Mucosa of stomach (tissue), 1 donor: ENCODE results near the gene EXOSC5.
"Not testable (repeated sequence)": the region's sequence is repeated elsewhere in the genome, so short reads cannot be mapped to it uniquely, and the experiment has no call there.

Source experiments
- H3K27me3 ChIP-seq: one replicate; pipeline ENCODE4 v1.7.0; 2013; ENCODE audit warnings: mild to moderate bottlenecking, low read length; ENCODE audit not compliant: control insufficient read depth, insufficient read depth
- H3K36me3 ChIP-seq: one replicate; pipeline ENCODE4 v1.7.0; 2013; ENCODE audit warnings: low read length; ENCODE audit not compliant: control insufficient read depth, insufficient read depth
- H3K4me1 ChIP-seq: one replicate; pipeline ENCODE4 v1.7.0; 2013; ENCODE audit warnings: mild to moderate bottlenecking, low read length; ENCODE audit not compliant: control insufficient read depth, insufficient read depth
- H3K4me3 ChIP-seq: one replicate; pipeline ENCODE4 v1.7.0; 2013; ENCODE audit warnings: low read length
- H3K9ac ChIP-seq: one replicate; pipeline ENCODE4 v1.7.0; 2013; ENCODE audit warnings: mild to moderate bottlenecking, low read length, moderate library complexity
- H3K9me3 ChIP-seq: one replicate; pipeline ENCODE4 v1.7.0; 2013; ENCODE audit warnings: mild to moderate bottlenecking, low read length, moderate library complexity; ENCODE audit not compliant: control insufficient read depth
- donor health status: Pancreatic carcinoma.

EXOSC5 gene

DNA sequence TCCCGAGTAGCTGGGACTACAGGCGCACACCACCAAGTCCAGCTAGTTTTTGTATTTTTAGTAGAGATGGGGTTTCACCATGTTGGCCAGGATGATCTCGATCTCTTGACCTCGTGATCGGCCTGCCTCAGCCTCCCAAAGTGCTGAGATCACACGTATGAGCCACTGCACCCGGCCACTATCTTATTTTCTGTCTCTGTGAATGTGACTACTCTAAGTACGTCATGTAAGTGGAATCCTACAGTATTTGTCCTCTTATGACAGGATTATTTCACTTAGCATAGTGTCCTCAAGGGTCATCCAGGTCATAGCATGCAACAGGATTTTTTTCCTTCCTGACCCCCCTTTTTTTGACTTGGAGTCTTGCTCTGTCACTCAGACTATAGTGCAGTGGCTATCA is 25.6 kb downstream of the EXOSC5 start:
- H3K36me3 ChIP-seq = no peaks in the 10 kb centered on the region
- peaks cover 21% of the 10 kb centered on the region for H3K4me1 ChIP-seq
- no peak overlapping the region for H3K4me3 ChIP-seq
- no peaks in the 10 kb centered on the region for H3K9me3 ChIP-seq
- H3K9ac ChIP-seq = no peak overlapping the region
- no peaks in the 10 kb centered on the region for H3K27me3 ChIP-seq

DNA sequence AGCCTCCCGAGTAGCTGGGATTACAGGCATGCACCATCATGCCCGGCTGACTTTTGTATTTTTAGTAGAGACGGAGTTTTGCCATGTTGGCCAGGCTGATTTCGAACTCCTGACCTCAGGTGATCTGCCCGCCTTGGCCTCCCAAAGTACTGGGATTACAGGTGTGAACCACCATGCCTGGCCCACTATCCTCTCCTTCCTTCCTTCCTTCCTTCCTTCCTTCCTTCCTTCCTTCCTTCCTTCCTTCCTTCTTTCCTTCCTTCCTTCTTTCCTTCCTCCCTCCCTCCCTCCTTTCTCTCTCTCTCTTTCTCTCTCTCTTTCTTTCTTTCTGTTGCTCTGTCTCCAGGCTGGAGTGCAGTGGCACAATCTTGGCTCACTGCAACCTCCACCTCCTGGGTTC is 26.0 kb downstream of the EXOSC5 start:
- H3K9me3 ChIP-seq, H3K36me3 ChIP-seq, H3K4me3 ChIP-seq, H3K27me3 ChIP-seq, H3K9ac ChIP-seq: not testable (repeated sequence)
- H3K4me1 ChIP-seq = peaks cover 20% of the 10 kb centered on the region

DNA sequence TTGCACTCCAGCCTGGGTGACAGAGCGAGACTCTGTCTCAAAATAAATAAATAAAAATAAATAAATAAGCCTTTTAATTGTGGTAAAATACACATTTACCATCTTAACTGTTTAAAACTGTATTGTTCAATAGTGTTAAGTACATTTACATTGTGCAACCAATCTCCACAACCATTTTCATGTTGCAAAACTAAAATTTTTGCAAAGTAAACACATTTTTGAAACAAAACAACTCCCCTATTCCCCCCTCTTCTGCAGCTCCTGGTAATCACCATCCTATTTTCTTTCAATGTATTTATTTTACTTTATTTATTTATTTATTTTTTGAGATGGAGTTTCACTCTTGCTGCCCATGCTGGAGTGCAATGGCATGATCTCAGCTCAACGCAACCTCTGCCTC is 27.4 kb downstream of the EXOSC5 start:
- Histone ChIP-seq H3K27me3 (no peaks in the 10 kb centered on the region), H3K9ac (no peak overlapping the region), H3K9me3 (no peaks in the 10 kb centered on the region), H3K4me3 (no peak overlapping the region), H3K36me3 (no peaks in the 10 kb centered on the region), H3K4me1 (peaks cover 17% of the 10 kb centered on the region)

DNA sequence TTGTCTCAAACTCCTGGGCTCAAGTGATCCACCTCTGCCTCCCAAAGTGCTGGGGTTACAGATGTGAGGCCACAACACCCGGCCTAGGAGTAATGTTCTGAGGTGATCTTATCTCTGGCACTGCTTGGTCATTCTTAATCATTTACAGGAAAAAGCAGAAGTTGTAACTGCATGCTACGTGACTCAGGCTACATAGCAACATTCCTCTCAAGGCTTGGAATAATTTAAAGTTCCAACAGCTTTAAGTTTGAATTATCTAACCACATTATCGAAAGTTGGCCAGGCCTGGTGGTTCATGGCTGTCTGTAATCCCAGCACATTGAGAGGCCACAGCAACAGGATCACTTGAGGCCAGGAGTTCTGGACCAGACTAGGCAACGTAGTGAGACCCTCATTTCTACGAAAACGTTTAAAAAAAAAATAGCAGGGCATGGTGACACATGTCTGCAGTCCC is 29.3 kb downstream of the EXOSC5 start:
- Histone ChIP-seq H3K4me1 (peaks cover 20% of the 10 kb centered on the region), H3K27me3 (no peaks in the 10 kb centered on the region), H3K4me3 (no peak overlapping the region), H3K9ac (no peak overlapping the region), H3K9me3 (no peaks in the 10 kb centered on the region), H3K36me3 (no peaks in the 10 kb centered on the region)

DNA sequence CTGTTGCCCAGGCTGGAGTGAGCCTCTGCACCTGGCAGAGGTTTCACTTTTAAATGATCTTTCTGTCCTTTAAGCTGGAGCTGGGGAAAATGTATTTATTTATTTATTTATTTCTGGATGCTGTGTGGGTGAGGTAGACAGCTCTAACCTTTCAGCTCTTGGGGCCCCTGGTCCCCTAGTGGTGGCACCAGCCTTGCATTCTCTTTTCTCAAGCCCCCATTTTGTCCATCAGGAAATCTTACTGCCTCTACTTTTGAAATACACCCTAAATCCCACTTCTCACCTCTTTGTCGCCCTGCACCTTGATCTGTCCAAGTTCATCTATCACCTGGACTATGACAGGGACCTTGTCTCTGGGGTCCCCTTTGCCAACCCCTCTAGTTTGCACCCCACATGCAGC is 31.1 kb downstream of the EXOSC5 start:
- Histone ChIP-seq H3K4me3 (no peak overlapping the region), H3K4me1 (peaks cover 28% of the 10 kb centered on the region), H3K9ac (no peak overlapping the region), H3K36me3 (no peaks in the 10 kb centered on the region), H3K27me3 (no peaks in the 10 kb centered on the region), H3K9me3 (no peaks in the 10 kb centered on the region)

DNA sequence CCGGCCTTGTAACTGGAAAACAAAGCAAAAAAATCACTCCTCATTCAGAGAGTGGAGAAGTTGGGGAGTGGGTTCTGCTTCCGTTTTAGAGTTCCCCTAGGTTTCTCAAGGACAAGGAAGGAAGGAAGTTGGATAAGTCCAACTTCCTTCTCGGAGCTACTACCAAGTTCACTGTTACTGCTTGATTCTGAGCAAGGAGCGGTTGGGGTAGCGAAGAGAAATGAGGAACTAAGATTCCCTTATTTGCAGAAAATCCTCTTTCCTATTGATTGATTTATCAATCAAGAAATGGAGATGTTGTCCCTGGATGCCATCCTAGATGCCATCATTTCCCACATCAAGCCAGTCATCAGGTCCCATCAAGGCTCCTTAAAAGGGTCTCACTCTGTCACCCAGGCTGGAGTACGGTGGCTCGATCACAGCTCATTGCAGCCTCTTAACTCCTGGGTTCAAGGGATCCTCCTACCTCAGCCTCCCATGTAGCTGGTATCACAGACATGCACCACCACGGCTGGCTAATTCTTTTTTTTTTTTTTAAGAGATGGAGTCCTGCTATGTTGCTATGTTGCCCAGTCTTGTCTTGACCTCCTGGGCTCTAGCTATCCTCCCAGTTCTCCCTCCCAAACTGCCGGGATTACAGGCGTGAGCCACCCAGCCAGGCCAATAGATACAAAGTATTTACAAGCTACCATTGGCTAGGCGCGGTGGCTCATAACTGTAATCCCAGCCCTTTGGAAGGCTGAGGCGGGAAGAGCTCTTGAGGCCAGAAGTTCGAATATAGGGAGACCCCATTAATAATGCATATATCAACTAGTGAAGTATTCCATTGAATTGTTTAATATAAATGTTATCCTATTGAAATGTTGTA is 32.4 kb downstream of the EXOSC5 start:
- peaks cover 28% of the 10 kb centered on the region for H3K4me1 ChIP-seq
- no peaks in the 10 kb centered on the region for H3K9me3 ChIP-seq
- H3K4me3 ChIP-seq = peak overlapping the region; percentile 94
- no peaks in the 10 kb centered on the region for H3K36me3 ChIP-seq
- no peaks in the 10 kb centered on the region for H3K27me3 ChIP-seq
- H3K9ac ChIP-seq = peak overlapping the region; percentile 78

DNA sequence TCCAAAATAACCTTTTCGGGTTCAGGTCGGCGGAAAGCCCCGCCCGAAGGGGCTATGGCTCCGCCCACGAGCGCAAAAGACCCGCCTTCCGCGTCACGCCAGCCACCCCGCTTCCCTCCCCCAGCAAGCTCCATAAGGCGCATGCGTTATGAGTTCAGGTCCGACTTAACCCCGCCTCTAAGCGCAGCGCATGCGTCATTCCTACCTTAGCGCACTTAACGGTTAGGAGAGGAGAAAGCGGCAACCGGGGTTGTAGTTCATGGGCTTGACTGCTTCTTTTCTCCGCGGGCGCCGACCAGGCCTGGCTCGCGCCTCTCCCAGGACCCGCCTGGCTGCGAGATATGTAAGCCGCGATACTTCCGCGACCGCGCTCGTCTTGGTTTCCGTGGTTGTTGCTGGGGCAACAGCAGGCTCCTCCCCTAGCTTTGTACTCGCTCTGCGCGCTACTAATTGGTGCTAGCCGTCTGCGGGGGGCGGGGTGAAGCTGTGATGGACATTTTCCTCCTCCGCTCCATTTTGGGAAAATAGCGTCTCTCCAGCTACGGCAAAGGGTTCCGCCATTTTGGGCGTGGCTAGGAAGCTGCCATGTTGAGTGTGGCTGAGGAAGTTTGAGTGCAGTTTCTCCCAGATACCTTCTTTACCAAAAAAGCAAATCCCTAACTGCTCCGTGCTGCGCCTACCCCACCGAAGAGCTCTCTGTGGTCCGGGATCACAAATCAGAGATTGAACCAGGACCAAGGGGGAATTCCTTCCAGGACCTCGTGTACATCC is 33.2 kb downstream of the EXOSC5 start, which contains the start of gene B9D2:
Gene B9D2 (minus strand): TSS at position 397 of the 771 bp plus-strand sequence. CDS start 630 bp downstream, outside the sequence.
- Histone ChIP-seq H3K9ac (peak within 1 kb of the TSS; percentile 78), H3K36me3 (no peaks in the 10 kb centered on the region), H3K4me3 (peak within 1 kb of the TSS; percentile 94), H3K27me3 (no peaks in the 10 kb centered on the region), H3K9me3 (no peaks in the 10 kb centered on the region), H3K4me1 (peaks cover 28% of the 10 kb centered on the region)

DNA sequence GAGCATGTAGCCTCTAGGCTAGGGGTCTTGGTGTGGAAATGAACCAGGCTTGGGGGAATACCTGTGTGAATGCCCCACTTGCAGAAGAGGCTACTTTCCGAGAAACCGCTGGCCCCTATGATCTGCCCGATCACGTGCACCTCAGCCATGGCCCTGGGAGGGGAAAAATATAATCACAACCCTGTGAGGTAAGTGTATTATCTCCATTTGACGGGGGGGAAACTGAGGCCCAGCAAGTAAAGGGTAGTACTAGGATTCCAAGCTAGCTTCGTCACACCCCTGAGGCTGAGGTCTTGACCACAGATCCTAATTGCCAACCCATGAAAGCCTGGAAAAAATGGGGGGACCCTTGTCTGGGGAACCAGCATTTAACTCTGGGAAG is 33.8 kb downstream of the EXOSC5 start:
- H3K9me3 ChIP-seq = no peaks in the 10 kb centered on the region
- H3K9ac ChIP-seq = peak overlapping the region; percentile 78
- H3K27me3 ChIP-seq = no peaks in the 10 kb centered on the region
- H3K4me3 ChIP-seq = peak overlapping the region; percentile 94
- peaks cover 28% of the 10 kb centered on the region for H3K4me1 ChIP-seq
- H3K36me3 ChIP-seq = no peaks in the 10 kb centered on the region

DNA sequence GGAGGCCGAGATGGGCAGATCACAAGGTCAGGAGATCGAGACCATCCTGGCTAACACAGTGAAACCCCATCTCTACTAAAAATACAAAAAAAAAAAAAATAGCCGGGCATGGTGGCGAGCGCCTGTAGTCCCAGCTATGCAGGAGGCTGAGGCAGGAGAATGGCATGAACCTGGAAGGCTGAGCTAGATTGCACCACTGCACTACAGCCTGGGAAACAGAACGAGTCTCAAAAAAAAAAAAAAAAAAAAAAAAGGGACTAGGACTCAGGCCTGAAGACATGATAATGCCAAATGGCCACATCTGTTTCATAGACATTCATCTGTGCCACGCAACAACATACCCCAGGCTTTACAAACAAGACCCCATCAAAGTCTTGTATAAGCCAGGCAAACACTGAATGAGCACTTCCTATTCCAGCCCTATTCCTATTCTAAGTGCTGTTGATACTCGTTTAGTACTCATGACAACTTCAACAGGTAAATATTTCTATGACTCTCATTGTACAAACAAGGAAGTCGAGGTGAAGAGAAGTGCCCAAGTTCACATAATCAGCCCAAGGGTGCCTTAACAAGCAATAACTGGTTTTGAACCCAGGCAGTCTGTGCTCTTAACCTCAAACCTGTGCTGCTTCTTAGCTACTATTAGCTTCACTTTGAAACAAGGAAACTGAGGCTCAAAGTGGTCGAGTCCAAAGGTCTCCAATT is 34.9 kb downstream of the EXOSC5 start:
- Histone ChIP-seq H3K9ac (peak overlapping the region; percentile 78), H3K36me3 (no peaks in the 10 kb centered on the region), H3K27me3 (no peaks in the 10 kb centered on the region), H3K4me1 (peaks cover 21% of the 10 kb centered on the region), H3K4me3 (no peak overlapping the region), H3K9me3 (no peaks in the 10 kb centered on the region)

DNA sequence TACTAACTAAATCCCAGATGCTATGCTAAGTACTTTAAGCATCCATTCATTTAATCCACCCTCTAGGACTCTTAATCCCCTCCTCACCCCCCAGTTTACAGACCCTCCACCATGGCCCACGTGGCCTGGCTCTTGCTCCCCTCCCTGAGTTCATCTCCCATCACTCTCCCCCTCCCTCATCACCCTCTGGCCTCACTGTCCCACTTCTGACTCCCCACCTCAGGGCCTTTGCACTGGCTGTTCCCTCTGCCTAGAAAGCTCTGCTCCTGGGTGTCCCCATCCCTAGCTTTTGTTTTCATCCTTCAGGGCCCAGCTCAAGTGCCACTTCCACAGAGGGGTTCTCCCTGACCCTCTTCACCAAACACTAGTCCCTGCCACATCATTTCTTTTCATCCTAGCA is 37.4 kb downstream of the EXOSC5 start:
- Histone ChIP-seq H3K4me1 (peaks cover 20% of the 10 kb centered on the region), H3K4me3 (no peak overlapping the region), H3K9me3 (no peaks in the 10 kb centered on the region), H3K9ac (no peak overlapping the region), H3K36me3 (no peaks in the 10 kb centered on the region), H3K27me3 (no peaks in the 10 kb centered on the region)

DNA sequence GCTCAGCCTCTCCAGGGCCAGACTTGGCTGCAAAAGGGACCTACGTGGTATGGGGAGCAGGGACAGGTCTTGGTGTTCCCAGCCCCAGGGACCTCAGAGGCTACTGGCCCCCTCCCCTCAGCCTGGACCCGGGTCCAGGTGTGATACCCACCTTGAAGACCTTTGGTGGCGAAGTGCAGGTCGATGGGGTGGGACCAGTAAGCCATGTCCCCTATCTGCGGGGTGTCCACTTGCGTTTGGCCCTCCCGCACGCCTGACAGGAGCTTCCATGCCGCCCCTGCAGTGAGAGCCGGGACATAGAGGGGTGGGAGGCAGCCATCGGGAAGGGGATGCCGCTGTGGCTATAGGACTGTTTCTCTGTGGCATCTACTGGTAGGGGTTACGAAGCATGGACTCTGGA is 39.4 kb downstream of the EXOSC5 start:
- no peak overlapping the region for H3K9ac ChIP-seq
- peaks cover 15% of the 10 kb centered on the region for H3K4me1 ChIP-seq

More for the DNA sequence above, 39.4 kb downstream of the EXOSC5 start:
- H3K36me3 ChIP-seq = no peaks in the 10 kb centered on the region
- peaks cover 18% of the 10 kb centered on the region for H3K27me3 ChIP-seq
- H3K4me3 ChIP-seq = no peak overlapping the region
- H3K9me3 ChIP-seq = no peaks in the 10 kb centered on the region
